ENCODE data around the gene SHKBP1.
A peak's percentile ranks its signal among the peaks of the same experiment; 100 is the strongest.

The SHKBP1 gene

DNA sequence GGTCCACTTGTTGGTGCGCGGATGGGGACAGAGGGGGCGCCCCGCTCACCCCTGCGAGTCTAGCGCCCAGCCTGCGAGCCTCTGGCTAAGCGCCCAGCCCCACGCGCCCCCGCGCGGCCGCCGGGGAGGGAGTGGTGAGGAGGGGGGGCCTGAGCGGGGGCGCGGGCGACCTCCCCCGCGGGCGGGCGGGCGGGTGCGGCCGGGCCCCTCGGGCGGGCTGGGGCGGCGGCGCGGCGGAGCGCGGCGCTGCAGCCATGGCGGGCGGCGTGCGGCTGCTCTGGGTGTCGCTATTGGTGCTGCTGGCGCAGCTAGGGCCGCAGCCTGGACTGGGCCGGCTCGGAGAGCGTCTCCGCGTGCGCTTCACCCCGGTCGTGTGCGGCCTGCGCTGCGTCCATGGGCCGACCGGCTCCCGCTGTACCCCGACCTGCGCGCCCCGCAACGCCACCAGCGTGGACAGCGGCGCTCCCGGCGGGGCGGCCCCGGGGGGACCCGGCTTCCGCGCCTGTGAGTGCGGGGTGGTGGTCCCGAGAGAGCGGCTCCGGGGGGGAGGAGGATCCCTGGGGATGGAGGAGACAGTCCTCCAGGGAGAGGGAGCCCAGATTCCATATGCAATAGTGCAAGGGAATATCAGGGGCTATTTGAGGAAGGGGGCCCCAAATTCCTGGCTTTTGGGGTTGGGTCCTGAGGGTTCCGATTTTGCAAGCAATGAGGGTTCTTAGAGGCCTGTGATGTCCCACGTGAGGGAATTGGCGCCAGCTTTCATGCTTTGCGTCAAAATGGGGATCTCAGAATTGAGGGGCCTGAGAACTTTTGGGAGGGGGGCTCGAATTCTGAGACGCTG is 24.7 kb downstream of the SHKBP1 start, which contains the start of gene LTBP4:
Gene LTBP4, plus strand, starts transcription at position 236 of the 841 bp plus-strand sequence. Its CDS starts 19 bp downstream, at position 255.
- DNase-seq (ENCODE audit: low read depth in 2 of 2) = no peak

DNA sequence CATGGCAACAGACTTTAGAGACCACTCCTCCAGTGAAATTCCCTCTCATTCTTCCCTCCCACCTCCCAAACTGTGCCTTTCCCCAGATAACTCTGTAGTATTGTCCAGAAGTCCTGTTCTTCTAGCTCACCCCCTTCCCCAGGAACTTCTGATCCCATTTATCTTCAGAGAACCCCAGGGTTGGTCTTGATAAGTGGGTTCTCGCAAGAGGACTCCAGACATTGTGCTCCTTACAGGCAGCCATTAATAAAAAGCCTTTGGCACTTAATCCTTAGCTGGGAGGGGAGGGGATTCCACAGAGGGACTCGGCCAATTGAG is 26.4 kb downstream of the SHKBP1 start:
- DNase-seq (ENCODE audit: low read depth in 2 of 2) = no peak

GRCh38 chr19:40603389-40604170 is 26.9 kb downstream of the SHKBP1 start:
- DNase-seq (ENCODE audit: low read depth in 2 of 2) = peak; percentile 90 to 98

DNA sequence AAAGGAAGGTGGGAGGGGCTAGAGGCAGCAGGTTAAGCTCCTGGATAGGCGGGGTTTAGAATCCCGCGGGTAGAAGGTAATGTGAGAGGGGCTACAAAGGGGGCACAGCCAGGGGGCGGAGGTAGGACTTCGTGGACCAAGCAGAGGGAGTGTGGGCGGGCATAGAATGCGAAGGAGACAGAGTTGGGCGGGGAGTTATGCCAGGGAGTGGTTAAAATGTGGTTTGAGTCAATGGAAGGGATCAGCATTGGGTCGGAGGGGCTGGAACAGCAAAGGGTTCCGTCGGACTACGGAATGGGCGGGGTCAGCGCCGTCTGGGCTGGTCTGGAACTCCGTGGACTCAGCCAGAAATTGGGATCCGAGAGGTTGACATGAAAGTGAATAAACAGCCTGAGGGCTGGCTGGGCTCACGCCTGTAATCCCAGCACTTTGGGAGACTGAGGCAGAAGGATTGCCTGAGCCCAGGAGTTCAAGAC is 27.5 kb downstream of the SHKBP1 start:
- DNase-seq (ENCODE audit: low read depth in 2 of 2) = no peak

DNA sequence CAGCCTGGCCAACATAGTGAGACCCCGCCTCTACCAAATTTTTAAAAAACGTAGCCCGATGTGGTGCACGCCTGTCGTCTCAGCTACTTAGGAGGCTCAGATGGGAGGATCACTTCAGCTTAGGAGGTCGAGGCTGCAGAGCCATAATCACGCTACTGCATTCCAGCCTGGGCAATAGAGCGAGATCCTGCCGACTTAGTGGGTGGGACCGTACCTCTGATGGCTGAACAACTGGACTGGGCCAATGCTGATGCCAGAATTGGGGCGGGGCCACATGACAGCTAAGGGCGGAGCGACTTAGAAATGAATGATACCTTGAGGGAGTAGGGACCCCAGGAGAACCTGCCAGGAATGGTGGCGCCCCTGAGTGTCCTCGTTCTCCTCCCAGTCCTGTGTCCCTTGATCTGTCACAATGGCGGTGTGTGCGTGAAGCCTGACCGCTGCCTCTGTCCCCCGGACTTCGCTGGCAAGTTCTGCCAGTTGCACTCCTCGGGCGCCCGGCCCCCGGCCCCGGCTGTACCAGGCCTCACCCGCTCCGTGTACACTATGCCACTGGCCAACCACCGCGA is 28.1 kb downstream of the SHKBP1 start:
- DNase-seq (ENCODE audit: low read depth in 2 of 2) = no peak

GRCh38 chr19:40605216-40605971 is 28.7 kb downstream of the SHKBP1 start:
- peak; percentile 62 to 67 for DNase-seq (ENCODE audit: low read depth in 2 of 2)

GRCh38 chr19:40607311-40608239 is 30.9 kb downstream of the SHKBP1 start:
- DNase-seq (ENCODE audit: low read depth in 2 of 2) = no peak

- no peak for DNase-seq (ENCODE audit: low read depth in 2 of 2)
These were observed 31.6 kb downstream of the SHKBP1 start for GRCh38 chr19:40608240-40608621.

- DNase-seq (ENCODE audit: low read depth in 2 of 2) = no peak
These were observed 32.3 kb downstream of the SHKBP1 start for GRCh38 chr19:40608957-40609356.

- peak; percentile 89 to 92 for DNase-seq (ENCODE audit: low read depth in 2 of 2)
These were observed 33.1 kb downstream of the SHKBP1 start for GRCh38 chr19:40609561-40610395.

DNA sequence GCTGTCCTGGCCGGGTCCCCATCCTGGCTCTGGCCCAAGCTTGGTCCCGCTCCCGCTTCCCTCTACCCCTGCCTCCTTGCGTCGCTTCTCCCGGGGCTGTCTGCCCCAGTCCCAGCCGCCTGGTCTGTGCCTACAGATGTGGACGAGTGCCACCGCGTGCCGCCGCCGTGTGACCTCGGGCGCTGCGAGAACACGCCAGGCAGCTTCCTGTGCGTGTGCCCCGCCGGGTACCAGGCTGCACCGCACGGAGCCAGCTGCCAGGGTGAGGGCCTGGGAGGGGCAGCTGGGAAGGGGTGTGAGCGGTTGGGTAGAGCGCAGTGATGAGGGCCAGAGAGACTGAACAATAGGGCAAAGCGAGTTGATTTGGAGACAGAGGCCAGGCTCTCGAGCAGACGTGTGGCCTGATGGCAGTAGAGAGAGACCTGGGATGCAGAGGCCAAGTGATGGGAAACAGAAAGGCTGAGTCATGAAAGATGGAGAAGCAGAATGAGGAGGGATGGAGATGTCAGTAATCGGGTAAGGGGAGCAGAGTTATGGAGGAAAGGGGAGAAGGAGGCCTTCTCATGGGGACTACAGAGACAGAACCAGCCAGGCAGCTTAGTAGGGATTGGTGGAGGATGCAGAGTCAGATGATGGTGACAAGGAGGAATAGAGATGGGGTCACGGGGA is 33.9 kb downstream of the SHKBP1 start:
- DNase-seq (ENCODE audit: low read depth in 2 of 2) = no peak

GRCh38 chr19:40611096-40611495 is 34.4 kb downstream of the SHKBP1 start:
- no peak for DNase-seq (ENCODE audit: low read depth in 2 of 2)

GRCh38 chr19:40611900-40612698 is 35.4 kb downstream of the SHKBP1 start:
- no peak for DNase-seq (ENCODE audit: low read depth in 2 of 2)

GRCh38 chr19:40612831-40613689 is 36.4 kb downstream of the SHKBP1 start:
- DNase-seq (ENCODE audit: low read depth in 2 of 2) = peak; percentile 64 to 83

GRCh38 chr19:40613690-40614621 is 37.3 kb downstream of the SHKBP1 start:
- DNase-seq (ENCODE audit: low read depth in 2 of 2) = peak; percentile 71 to 84

All from stimulated activated CD8-positive, alpha-beta memory T cell treated with anti-CD3 and anti-CD28 coated beads, Interleukin-2, amount 100 ng/mL, for 48 hours (primary cell).